Right lobe of liver (tissue), 4 donors: Measurements from ENCODE around the gene MLXIPL.
A peak's percentile ranks its signal among the peaks of the same experiment; 100 is the strongest.

Experiments
- CTCF ChIP-seq, 4 donors: fragments of 200-600 bp in 3 of 4; fragments of 450-650 bp in 1 of 4; IDR thresholded peaks; one replicate each; pipeline versions ENCODE4 v1.5.1 to v1.8.0; 2016 to 2022; ENCODE audit warnings: antibody characterized with exemption in 4 of 4, mild to moderate bottlenecking in 2 of 4
- POLR2A ChIP-seq: fragments of 450-650 bp; IDR thresholded peaks from one replicate; pipeline ENCODE4 v1.6.1; 2017; ENCODE audit warnings: antibody characterized with exemption, mild to moderate bottlenecking
- donor health status: DM: no; HTN: no; CAD: no.
- donor health status: DM: no; HTN: no; CAD: no.
- donor health status: DM: no; HTN: yes; CAD: no.

GRCh38 chr7:73667344-73668102 is 43.2 kb upstream of the MLXIPL start, which contains the start of gene VPS37D:
- TF ChIP-seq CTCF (IDR thresholded peaks at IDR 0.05): peak; percentile 64 to 99 (median 75)
- no peak for TF ChIP-seq POLR2A
